ENCODE results near the gene TEDC2. TPM values are rescaled to one million over a fixed set of nuclear protein-coding genes. Genes with fewer than 3 reads are reported as not detected.

The TEDC2 gene
- polyA plus RNA-seq, 1 of the 3 experiments (the other 2 are of a cell fraction): 15.6 TPM

- POLR2A ChIA-PET: interaction anchor here (0.6 kb wide), 1 partner anchor 34 kb away, joined by 3 read pairs; no protein-coding TSS in a partner anchor
- Histone ChIP-seq H3K27ac (ENCODE audit: low read depth in 2 of 2, low read length in 1 of 2) (no peak overlapping the region), H3K9me2 (no peaks in the 10 kb centered on the region)
These were observed 4.4 kb downstream of the TEDC2 start for GRCh38 chr16:2464333-2464732.

More at GRCh38 chr16:2464333-2464732, 4.4 kb downstream of the TEDC2 start:
- Histone ChIP-seq H3K79me2 (ENCODE audit: insufficient read depth) (peaks cover 14% of the 10 kb centered on the region; the same call in 1 of the 2 replicates), H3K4me2 (no peak overlapping the region), H2AFZ (ENCODE audit: low read depth) (no peak overlapping the region), H3K36me3 (replicated peaks in 1 of 2; ENCODE audit: control insufficient read depth in 1 of 2, insufficient read depth in 2 of 2, low read length in 1 of 2) (no peaks in the 10 kb centered on the region), H3K4me1 (ENCODE audit: control insufficient read depth in 1 of 2, insufficient read depth in 2 of 2, low read depth in 1 of 2, low read length in 1 of 2) (peaks cover 15 to 40% of the 10 kb centered on the region in 2 experiments; a peak in 3 of 4 replicates), H3K27me3 (ENCODE audit: insufficient read depth) (no peaks in the 10 kb centered on the region), H4K20me1 (ENCODE audit: insufficient read depth) (no peaks in the 10 kb centered on the region), H3K4me3 (ENCODE audit: low read depth in 2 of 2, low read length in 1 of 2) (no peak overlapping the region), H3K9ac (no peak overlapping the region), H3K9me3 (no peaks in the 10 kb centered on the region), H3F3A (replicated peaks; ENCODE audit: insufficient read depth) (peaks cover 9% of the 10 kb centered on the region)
- DNase-seq: no peak
- TF ChIP-seq ZBTB33 (IDR thresholded peaks at IDR 0.05; ENCODE audit: borderline replicate concordance, low read depth): no peak
- no peak for TF ChIP-seq JUND (IDR thresholded peaks at IDR 0.05)
- TF ChIP-seq POLR2AphosphoS5 (IDR thresholded peaks at IDR 0.05; ENCODE audit: low read depth, low read length): no peak
- no peak for TF ChIP-seq MAX (IDR thresholded peaks at IDR 0.05; ENCODE audit: low read depth)
- no peak for TF ChIP-seq GATA2 (CRISPR knock-in tag; IDR thresholded peaks at IDR 0.05)
- no peak for TF ChIP-seq NRF1 (IDR thresholded peaks at IDR 0.05; ENCODE audit: low read depth, low read length)
- TF ChIP-seq EZH2phosphoT487 (IDR thresholded peaks at IDR 0.05; ENCODE audit: borderline replicate concordance, low read depth): no peak
- TF ChIP-seq PBX3 (IDR thresholded peaks at IDR 0.05): no peak
- TF ChIP-seq SMC3 (IDR thresholded peaks at IDR 0.05; ENCODE audit: low read depth, low read length): no peak
- no peak for TF ChIP-seq USF1 (IDR thresholded peaks at IDR 0.05; ENCODE audit: borderline replicate concordance, low read depth)
- no peak for TF ChIP-seq MXI1 (IDR thresholded peaks at IDR 0.05; ENCODE audit: low read depth, low read length)
- 88% methylated on average over 6 of the region's 12 CpGs for WGBS (ENCODE audit: low lambda C conversion rate)
- CTCF ChIA-PET: no interaction called here
